ENCODE results near the gene TBC1D7.

The TBC1D7 gene

DNA sequence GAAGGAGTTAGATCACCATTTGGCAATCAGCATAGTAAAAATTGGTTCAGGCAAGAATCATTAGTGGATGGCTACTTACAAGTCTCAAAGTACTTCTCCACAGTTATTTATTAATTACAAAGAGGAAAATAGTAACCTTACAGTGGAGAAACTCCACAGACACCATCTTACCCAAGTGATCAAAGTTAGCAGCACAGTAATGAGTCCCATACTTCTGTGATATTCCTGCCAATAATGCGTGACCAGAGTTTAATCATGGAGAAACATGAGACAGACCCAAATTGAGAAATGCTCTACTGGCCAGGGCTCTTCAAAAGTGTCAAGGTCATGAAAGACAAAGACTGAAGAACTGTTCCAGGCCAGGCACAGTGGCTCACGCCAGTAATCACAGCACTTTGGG lies 9.5 kb downstream of the TBC1D7 start:
- no peak for DNase-seq

DNA sequence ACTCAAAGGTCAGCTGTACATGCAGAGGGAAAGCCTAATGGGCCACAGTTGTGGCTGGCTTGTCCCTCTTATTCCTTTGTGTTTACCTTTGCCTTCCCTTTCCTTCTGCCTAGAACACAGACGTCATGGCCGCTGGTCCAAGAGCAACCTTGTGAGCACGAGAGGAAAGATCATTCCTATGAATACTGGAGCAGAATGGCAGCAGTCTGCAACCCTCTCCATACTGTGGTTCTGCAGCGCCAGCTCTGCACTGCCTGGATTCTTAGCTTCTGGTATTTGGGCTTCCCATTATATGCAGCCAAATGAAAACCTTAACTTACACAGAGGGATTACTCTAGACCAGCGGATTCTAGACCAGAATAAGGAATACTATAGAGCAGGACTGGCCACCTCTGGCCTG lies 12.4 kb downstream of the TBC1D7 start:
- DNase-seq = no peak

DNA sequence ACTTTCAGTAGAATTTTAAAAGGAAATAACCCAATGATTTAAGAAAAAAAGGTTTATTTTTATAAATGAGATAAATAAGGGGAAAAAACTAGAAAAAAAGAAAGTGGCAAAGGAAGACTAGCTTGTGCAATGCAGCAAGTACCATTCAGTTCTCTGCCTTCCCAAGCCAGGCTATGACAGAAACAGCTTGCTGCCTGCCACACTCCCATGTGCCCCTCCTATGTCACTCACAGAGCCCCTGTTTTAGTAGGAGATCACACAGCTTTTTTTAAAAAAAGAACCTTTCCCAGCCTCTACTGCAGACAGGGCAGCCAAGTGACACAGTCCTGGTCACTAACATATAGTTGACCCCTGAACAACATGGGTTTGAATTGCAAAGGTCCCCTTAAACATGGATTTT lies 13.5 kb downstream of the TBC1D7 start:
- DNase-seq = no peak

DNA sequence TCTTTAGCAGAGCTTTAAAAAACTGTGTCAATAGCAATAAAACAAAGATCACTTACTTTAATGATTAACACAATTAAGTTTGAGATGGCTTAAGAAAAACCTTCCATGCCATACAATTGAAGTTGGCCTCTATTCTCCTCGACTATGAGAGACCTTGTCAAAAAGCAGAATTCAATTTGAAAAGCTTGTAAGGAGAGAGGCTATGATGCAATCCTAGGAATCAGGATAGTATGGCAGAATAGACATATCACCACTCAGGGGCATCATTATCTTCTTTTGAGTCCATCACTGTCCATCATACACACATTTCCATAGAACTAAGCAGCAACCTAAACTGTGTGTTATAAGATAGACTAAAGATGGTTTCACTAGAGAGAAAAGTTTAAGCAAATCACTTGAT lies 17.2 kb downstream of the TBC1D7 start:
- DNase-seq = no peak

DNA sequence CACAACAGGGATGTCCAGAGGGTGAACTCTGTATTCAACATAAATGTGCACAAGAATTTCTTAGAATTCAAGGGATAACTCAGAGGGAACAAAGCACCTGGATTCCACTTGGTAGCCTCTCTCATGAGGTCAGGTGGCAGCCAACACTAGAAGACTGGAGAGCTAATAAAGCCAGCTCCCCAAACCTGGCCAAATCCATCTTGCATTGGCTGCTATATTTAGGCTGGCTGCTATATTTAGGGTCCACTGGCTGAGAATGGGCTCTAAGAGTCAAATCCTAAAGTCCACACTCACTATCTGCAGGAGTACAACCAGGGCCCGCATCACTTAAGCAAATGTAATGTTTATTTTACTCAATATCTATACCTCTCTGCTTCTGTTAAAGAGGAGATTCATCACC lies 20.0 kb downstream of the TBC1D7 start:
- DNase-seq = no peak

DNA sequence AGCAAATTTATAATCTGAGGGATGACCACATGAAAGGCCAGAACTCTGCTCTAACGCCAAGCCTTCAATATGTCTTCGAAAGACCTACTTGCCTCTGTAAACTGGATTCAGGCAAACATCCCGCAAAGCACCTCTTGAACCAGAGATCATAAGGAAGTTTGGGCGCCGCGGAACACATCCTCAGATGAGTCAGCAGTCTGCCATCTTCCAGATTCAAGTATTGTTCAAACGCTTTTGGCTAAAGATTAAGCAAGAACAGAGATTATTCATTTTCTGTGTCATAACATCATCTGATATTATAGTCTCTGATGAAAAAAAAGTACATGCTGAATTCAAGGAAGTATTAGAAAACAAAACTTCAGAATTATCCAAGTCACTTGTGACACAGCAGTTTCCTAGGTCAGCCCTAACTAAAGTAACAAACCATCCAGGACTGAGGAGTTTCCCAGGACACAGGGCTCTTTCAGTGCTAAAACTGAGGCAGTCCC lies 20.8 kb downstream of the TBC1D7 start:
- no peak for DNase-seq

DNA sequence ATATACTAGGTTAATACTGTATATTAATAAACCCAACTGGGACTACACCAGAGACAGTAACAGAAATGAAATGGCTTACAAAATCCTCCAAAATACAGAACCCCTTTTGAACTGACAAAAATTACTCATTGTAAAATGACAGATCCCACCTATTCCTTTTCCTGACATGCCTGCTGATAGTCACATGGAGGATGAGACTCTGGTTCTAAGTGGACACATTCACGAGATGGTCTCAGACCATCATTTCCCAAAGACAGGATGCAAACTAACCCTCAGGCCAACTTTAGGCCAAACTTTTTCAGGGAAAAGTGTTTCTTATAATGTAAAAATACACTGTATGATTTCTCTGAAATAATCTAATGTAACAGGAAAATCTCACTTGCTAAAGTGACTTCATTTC lies 22.5 kb downstream of the TBC1D7 start:
- no peak for DNase-seq

DNA sequence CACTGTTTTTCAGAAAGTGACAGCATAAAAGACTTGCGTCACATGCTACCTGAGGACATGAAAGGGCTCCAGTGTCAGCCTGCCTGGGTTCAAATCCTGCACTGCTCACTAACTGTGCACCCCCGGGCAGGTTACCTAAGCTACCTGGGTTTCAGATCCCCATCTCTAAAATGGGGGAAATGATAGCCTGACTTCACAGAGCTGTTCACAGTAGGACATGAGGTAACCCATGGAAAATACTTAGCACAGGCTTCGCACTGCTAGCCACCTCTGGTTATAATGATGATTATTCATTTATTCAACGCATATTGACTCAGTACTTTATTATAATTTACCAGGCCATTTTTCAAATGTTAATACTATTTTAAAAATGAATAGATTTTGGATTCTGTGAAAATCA lies 23.0 kb downstream of the TBC1D7 start:
- no peak for DNase-seq

DNA sequence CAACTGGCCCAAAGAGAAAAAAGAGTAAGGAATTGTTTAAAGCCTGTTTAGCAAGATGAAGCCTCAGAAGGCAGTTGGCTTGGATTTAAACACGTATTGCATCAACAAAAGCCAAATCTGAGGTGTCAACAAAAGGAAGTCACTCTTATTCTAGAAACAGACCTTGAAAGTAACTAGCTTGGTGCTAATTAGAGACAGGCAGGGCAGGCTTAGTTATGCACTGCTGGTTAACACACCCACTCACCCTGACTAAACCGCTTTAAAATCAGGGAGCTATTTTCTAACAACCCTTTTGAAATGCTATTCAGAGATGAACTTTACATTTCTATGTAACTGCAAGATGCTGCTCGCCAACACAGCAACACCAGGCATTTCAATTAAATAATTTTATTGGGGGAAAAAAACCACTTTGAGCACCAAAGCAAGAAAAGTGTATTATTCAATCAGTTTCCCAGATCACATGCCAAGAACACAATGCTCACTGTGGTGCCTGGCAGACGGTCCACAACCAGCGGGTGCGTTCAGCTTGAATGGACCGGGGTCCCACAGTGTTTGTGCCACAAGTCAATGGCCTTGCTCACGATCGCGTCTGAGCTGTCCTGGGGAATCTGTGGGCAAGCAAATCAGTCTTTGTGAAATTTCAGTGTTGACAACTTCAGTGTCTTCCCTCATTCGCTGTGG lies 23.6 kb downstream of the TBC1D7 start:
- DNase-seq = no peak

DNA sequence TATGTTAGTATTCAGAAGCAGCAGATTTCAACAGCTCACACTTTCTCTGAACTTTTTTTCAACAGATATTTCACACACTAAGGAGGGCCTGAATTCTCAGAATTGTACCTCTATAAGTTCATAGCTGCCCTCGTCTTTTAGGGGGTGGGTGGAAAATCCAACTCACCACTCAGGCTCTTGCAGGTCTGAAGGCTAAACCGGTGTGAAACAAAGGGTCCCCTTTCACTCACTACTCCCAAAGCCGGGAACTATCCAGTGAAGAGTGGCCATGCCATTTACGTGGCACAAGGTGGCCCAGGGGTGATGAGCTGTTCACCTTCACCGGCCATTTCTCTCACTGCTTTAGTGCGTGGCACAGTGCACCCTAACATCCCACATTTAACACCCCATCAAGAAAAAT lies 24.2 kb downstream of the TBC1D7 start:
- no peak for DNase-seq

DNA sequence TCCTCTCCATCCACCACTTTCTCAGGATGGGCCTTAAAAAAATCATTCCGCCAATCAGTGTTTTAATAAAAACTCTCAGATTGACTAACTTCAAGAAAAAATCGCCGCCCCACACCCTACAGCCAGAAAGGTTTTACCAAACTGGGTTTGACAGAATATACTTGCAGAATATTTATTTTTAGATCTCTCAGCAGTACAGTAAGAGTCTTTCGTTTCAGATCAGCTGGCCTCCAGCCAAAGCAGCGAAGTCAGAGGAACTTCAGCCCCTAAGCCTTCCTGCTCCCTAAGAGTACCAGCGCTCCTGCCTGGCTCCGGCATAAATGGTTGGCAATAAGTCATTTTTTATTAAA lies 24.7 kb downstream of the TBC1D7 start:
- DNase-seq = no peak

DNA sequence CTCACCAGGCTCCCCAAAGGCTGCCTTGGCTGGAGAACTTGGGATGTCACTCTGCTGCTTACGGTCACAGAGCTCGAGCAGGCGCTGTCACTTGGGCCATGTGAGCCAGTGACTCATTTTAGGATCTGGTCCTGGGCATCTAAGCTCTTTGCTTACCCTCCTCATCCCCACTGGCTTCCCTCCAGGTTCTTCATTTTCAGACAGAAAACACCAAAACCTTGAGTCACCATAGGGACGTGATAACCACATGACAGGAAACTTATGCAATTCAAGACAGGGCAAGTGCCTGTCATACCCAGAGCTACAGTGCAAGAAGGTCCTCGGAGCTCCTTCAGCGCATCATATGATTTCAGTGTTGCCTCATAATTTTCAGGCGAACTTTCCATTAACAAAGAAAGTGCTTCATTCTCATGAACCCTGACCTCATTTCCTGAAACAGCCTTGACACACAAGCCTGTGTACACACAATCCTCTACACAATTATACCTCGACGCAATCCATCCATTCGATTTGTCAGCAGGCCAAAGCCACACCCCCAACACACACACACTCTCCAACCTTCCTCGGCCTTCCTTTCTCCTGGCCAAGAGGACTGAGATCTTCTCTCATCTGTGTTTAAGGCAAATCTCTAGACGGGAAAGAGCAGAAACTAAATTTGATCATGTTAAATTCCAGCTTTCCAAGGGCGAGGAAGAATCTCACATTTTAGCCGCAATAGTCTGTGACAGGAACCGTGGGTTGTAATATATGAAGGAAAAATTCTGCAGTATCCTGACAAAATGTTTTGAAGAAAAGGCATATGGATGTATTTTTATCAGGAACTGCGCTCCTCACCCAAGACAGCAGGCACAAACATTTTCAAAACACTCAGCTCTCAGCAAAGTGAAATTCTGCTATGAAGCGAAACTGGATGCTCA lies 25.3 kb downstream of the TBC1D7 start:
- DNase-seq = peak; percentile 40

DNA sequence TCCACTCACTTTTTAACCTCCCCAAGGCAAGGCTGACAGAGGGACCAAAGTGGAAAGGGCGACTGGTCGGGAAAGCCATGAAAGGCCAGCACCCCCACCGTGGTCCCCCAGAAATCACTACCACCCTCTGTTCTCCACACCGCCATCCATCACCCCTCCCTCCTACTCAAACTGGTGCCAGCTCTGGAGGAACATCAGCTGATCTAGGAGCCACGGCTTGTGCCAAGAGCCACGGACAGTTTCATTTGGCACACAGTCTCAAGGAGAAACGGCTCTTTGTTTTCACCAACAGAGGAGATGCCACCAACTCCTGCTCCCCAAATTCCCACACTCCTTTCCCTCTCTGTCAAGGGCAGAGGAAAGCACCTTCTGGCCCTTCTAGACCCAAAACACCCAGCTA lies 26.0 kb downstream of the TBC1D7 start:
- DNase-seq = no peak

DNA sequence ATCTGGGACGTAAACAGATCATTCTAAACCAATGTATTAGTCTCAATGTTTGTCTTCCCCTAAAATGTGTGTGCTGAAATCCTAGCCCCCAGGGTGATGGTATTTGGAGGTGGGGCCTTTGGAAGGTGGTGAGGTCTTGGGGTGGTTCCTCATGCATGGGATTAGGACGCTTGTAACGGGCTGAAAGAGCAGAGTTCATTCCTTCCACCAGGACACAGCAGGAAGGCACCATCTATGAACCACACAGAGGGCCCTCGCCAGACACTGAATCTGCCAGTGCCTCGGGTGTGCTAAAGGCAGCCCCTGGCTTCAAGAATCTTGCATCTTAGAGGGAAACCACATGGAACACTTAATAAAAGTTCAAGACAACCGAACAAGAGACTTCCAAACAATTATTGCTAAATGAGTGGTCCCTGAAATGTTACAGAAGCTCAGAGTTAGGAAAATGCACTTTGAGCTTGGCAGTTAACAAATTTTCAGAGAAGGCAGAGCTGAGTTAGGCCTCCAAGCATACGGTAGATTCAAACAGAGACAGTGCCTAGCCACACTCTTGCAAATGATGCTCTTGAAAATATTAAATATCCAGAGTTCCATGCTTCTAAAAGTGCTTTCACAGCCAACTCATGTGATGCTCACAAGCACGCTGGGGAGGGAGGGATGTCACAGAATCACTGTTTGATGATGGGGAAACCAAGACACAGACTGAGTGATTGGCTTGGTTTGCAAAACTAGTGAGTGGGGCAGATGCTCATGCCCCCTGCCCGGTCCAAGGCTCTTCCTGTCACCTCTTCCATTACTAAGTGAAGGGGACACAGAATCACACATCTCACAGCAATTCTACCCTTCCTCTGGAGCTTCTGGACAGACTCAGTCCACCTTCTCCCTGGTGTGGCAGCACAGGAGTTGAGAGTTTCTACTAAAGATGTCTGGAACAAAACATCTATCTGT lies 27.4 kb downstream of the TBC1D7 start:
- no peak for DNase-seq

DNA sequence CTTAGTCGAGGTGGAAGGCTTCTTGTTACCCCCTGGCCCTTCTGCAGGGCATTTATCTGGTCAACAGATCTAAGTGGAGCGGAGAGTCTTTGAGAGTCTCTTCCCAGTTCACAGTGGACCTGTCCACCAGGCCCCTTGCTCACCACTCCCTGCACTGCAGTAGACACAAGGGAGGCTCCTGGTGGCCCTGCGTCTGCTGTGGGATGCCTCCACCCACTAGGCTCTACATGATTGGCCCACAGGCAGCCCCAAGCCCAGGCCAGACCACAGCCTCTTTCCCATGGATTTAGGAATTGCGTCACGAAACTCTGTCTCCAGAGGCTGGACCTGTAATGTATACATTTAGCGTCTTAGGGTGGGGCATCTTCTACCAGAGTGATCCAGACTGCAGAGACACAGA lies 28.4 kb downstream of the TBC1D7 start:
- DNase-seq = no peak

DNA sequence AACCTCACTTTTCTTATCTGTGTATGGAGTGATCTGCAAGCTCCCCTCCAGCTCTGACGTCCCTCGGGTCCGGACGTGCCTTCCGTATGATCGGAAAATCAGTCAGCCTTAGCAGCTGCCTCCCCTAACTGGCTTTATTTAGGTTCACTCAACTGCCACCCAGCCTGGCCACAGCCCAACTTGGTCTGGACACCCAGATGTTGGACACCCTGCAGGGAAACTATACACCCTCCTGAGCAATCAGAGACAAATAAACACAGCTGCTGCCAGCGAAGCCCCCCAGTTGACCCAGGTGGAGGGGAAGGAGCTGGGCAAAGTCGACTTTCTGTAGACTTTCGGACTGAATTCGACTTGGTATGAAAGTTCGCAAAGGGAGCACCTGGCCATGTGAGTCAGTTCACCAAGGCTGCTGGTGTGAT lies 28.9 kb downstream of the TBC1D7 start:
- no peak for DNase-seq

DNA sequence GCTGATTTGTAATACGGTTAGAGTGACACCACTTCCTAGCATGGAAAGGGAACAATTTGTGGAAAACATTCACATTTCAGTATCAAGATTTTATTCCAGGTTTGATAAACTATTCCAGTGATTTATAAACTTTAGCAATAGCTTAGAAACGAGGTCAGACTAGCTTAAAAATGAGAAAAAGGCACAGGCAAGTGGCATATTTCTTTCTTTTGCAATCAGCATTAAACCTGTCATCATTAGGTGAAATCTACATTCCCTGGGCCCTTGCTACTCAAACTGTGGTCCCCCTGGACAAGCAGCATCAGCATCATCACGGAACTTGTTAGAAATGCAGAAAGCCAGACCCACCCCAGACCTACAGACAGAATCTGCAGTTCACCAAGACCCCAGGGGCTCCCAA lies 29.9 kb downstream of the TBC1D7 start:
- DNase-seq = no peak

DNA sequence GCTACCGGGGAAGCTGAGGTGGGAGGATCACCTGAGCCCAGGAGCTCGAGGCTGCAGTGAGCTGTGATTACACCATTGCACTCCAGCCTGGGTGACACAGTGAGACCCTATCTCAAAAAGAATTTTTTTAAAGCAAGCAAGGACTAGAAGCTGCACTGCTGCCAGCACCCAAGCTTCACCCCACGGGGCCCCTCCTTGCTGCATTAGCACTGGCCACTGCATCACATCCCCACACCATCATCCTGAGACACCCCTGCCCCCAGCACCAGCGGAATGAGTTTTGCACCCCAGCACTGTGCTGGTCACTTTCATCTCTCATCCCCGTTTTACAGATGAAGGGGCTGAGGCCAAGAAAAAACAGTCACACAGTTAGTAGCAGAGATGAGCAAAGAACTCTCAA lies 30.9 kb downstream of the TBC1D7 start:
- no peak for DNase-seq

DNA sequence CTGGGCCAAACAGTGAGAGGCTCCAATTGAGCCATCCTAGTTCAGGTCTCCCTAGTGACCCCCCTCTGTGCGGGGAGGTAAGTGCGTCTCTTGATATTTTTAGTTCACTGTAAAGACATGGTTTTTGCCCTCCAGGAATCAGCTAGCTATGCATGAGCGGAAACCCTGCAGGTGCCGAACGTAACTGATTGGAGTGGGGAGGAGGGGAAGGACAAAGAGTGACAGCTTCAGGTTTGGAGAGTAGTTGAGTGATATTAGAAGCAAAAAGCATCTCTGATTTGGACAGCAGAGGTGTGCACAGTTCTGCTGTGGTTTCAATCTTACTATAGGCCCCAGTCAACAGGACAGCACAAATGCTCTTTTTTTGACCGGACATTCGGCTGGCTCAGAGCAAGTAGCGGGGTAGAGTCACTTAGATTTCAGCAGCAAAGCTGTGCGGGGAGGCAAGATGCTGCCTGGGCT lies 31.8 kb downstream of the TBC1D7 start:
- no peak for DNase-seq

DNA sequence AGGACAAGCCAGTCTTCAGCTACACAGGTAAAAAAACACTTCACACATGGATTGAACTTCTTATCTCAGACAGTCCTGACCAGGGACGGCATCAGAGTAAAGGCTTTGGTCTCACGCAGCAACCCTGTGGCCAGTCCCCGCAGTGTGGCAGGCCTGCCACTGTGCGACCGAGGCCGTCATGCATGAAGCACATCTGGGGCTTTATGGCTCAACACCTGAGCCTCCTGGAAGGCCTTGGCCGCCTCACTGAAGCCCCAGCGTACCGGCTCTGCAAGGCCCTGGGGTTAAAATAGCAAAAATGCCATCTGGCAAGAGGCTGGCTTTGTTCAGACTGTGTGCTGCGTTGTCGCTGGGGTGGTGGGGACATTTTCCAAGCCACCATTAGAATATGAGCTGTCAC lies 32.8 kb downstream of the TBC1D7 start:
- no peak for DNase-seq

DNA sequence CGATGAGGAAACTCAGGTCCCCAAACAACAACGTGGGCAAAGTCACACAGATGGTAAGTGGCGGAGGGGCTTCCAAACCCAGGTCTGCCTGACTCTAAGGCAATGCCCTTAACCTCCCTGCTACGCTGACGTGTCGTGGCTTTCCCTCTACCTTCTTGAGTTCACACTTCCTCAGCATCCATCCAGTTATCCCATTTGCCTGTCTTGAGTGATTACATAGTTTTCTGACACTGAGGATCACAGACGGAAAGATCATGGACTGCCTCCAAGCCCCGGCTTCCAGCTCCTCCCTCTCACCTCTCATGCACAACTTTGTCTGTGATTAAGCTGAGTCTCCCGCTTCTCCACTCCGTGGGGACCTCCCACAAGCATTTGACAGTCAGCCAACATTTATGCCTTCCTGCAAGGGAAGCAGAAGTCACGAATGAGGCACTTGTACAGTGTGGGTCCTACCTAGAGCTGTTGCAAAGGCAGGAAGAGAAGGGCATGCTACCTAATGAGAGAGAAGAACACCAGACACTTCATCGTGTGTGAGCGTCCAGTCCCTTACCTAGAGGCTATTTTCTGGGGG lies 33.8 kb downstream of the TBC1D7 start:
- DNase-seq = no peak

DNA sequence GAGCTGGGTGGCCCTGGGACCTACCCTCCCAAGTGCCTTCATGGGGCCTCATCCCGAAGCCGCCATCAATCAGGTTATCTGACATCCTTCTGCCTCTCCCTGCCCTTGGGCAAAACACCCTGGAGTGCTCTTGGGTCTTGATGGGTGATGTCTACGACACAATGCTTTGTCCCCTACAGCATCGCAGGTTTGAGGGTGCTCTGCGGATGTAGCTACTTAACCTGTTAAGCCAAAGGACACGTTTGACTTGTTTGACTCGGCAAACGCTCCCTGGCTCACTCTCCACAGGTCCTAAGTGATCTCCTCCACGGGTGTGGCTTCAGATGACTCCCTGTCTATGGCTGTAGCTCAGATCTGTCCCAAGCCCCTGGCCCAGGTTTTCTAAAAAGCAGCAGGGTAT lies 35.6 kb downstream of the TBC1D7 start:
- no peak for DNase-seq

DNA sequence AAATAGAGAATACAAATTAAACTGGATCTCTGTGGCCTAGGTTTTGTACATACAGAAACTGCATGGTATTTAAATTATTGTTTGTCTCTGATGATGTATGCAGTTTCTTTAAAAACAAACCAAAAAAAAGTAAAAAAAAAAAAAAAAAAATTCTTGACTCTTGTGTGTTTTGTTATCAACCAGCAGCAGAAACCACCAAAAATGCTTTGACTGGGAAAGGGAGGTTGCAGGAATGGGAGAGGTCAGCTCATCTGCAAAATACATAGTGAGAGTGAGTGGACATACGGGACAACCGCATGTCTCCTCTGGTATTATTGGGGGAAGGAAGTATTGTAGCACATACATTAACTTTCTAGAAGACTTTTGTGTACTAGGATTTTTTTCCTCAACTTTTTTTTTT lies 38.0 kb downstream of the TBC1D7 start:
- DNase-seq = no peak

All from activated CD4-positive, CD25-positive, alpha-beta regulatory T cell treated with anti-CD3 and anti-CD28 coated beads, Interleukin-2, amount 50 U/mL, for 72 hours (primary cell).